Measurements from ENCODE around the gene GPR153.
"Not testable (repeated sequence)": the region's sequence is repeated elsewhere in the genome, so short reads cannot be mapped to it uniquely, and the experiment has no call there.

Gene GPR153

DNA sequence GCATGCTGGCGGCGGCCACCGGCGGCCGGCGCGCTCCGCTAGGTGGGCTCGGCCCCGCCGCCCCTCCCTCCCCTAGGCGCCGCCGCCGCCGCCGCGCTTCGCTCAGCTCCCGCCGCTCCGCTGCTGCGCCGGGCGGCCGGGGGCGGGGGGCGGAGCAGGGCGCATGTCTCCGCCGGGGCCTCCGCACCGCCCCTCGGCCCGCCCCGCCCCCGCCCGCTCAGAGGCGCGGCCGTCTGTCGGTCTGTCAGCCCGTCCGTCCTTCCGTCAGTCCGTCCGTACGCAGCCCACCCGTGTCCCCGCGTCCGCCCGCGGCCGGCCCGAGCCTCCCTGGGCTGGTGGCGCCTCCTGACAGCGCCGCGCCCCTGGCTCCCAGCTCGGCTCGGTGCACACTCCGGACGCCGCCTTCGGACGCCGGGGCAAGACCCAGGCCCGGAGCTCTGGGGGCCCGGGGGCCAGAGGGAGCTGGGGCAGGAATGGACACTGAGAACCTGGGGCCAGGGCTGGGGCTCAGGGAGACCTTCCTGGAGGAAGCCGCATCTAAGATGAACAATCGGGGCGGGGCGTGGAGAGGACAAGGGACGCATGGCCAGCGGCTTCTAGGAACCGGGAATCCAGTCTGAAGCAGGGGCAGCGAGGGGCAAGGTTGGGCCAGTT is at the start of gene GPR153:
GPR153 (minus strand) TSS at position 138 of the 654 bp plus-strand sequence. CDS start 6,193 bp downstream, outside the sequence.
- no peak for DNase-seq (ENCODE audit: low read depth)

DNA sequence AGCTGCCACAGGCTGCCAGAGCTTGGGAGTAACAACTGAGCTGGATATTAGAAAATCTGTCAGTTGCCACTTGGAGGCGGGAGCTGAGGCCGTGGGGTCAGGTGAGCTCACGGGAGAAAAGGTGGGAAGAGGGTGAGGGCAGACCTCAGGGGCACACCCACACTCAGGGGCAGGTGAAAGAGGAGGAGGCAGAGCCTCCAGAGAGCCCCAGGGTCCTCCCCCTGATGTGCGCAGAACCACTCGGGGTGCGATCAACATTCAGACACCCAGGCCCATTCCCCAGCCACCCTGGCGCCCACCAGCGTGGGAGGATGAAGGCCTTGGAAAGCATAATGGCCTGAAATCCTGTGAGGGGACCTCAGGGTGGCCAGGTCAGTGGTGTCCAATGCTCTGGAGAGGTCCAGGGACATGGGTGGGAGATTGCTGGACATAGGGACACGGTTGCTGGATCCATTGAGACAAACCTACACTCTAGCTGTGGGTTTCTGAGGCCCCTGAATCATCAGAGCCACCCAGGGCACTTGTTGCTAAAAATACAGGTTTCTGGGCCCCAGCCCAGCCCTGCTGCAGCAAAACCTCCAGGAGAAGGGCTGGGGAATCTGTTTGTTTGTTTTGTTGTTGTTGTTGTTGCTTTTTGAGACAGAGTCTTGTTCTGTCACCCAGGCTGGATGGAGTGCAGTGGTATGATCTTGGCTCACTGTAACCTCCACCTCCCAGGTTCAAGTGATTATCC is 49.4 kb upstream of the GPR153 start:
- DNase-seq (ENCODE audit: low read depth), result no peak

DNA sequence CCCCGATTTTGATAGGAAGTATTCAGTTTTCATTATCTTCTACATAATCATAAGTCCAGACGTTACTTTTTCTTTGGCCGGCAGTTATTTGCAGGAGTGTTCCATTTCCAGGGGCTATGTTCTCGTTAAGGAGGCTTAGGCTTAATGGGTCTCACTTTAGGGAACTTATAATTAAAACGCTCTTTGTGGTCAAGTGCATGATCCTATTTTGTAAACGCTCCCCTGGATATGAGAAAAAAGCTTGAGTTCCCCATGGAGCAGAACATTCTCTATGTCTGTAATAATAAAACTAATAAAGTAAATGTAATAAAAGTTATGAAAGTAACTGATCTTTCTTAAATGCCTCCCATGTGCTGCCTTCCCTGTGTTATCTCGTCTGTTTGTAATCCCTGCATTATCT is 48.7 kb upstream of the GPR153 start:
- no peak for DNase-seq (ENCODE audit: low read depth)

DNA sequence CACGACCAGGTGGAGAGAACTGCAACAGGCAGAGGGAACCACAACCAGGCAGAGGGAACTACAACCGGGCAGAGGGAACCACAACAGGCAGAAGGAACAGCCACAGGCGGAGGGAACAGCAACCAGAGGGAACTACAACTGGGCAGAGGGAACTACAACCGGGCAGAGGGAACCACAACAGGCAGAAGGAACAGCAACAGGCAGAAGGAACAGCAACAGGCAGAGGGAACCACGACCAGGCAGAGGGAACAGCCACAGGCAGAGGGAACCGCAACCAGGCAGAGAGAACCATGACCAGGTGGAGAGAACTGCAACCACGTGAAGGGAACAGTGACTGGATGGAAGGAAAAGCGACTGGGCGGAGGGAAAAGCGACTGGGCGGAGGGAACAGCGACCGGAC is 47.6 kb upstream of the GPR153 start:
- no peak for DNase-seq (ENCODE audit: low read depth)

- DNase-seq (ENCODE audit: low read depth), result not testable (repeated sequence)
Measured at GRCh38 chr1:6307682-6308081, 46.8 kb upstream of the GPR153 start.

DNA sequence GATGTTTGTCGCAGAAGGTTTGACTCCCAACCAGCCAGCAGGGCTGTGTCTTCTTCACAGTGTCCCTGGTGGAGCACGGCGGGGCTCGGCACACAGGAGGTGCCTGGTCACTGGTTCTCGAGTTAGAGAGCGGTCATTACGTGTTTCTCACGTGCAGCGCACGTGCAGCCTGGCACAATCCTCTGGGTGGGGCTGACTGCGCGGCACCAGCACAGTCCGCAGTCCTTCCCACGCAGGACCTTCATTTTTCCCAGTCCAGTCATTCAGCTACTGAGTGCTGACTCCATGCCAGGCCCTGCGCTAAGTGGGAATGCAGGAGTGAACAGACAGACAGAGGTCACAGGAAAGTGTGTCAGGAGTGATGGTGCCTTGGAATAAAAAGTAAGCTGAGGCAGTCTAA is 46.2 kb upstream of the GPR153 start:
- no peak for DNase-seq (ENCODE audit: low read depth)

DNA sequence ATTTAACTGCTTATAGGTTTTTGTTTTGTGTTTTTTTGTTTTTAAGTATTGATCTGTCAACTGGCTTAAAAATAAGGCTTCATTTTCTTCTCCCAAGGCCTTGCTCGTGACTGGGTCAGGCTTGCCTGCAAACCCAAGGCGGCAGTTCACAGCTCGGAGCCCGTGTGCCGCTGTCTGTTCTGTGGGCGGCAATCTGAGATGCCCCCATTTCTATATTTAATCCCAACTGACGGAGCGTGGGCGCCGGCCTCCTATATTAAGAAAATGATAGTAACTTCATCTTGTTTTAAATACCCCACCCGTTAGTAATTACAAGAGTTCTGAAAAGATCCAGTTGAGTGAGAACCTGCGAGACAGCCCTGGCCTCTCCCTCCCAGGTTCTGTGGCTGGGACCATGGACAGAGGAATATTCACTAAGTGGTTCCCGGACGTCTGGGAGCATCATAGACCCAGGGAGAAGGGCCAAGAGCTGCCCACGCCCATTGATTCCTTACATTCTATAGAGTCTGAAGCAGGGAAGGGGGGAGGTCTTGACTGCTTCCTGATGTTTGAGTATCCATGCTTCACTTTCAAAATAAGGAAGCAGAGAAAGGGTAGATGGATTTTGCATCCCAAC is 42.6 kb upstream of the GPR153 start:
- DNase-seq (ENCODE audit: low read depth), result no peak

- no peak for DNase-seq (ENCODE audit: low read depth)
Measured at GRCh38 chr1:6302568-6302967, 41.7 kb upstream of the GPR153 start.

DNA sequence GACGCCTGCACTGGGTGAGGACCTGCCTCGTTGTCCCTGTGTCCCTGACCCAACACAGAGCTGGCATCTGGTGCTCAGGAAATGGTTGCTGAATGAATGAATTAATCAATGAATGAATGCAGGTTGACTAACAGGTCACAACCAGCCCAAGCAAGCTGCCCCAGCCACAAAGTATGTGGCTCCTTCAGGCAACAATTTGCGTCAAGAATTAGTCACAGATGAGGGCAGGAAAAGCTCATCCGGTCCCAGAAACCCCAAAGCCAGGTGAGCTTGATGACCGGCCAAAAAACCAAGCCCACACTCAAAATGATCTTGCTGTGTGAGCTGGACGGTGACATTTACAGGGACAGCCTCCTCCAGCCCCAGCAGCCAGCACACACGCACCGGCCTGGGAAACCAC is 40.6 kb upstream of the GPR153 start:
- no peak for DNase-seq (ENCODE audit: low read depth)

DNA sequence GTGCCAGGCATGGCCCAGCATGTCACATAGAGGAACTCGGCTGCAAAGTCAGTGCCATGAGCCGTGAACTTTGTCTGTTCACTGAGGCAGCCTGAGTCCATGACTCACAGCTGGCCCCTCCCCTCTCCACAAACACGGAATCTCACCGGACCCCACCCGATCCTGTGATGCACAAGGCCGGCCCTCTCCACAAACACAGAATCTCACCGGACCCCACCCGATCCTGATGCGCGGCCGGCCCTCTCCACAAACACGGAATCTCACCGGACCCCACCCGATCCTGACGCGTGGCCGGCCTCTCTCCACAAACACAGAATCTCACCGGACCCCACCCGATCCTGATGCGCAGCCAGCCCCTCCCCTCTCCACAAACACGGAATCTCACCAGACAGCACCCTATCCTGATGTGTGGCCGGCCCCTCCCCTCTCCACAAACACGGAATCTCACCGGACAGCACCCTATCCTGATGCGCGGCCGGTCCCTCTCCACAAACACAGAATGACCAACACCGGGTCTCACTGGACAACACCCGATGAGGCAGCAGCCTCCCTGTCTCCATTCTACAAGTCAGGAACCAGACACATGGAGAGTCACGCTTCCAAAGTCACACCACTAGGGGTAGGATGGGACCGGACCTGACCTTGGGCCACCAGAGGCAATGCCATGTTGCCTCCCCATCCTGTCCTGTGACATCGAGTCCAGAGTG is 39.6 kb upstream of the GPR153 start:
- DNase-seq (ENCODE audit: low read depth), result no peak

DNA sequence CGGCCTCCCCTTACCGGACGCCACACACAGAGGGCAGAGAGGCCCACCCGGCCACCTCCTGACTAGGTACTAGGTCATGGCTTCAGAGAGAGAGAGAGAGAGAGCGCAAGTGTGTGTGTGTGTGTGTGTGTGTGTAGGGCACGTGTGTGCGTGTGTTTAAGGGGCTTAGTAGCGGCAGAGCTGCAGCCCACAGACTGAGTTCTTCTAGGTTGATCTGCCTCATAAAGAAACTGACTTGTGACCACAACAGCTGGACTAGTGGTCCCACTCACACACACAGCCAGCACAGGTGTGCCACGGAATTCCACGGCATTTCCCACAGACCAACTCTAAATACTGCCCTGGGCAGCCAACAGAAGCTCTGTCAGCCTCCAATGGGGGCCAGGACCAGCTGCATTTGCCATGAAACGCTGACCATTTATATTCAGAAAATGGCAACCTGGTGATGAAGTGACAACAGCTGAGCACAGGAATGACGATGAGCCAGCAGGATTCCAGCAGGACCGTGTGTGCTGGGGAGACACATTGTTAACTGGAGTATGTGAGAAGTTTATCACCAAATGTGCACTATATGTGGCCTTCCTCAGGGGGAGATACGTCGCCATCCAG is 38.8 kb upstream of the GPR153 start:
- no peak for DNase-seq (ENCODE audit: low read depth)

DNA sequence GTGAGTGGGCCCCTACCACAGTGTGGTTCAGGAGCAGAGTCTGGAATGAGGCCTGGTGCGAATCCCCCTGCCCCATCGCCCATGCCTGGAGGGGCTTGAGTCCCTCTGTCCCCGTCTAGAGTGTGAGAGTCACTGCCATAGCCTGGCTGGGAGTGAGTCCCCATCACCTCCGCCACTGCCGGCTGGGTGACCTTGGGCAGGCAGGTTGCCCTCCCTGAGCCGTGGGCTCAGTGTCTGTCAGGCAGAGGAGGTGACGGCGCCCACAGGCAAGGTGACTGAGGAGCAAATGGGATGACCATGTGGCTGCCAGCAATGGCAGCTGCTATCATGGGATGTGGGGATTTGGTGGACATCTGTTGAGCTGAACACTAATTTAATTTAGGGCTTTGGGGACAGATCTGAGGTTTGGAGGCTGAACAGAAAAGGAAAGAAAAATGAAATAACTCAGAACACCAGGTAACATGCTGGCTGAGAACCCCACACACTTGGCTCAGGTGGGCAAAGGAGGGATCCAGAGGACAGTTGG is 38.1 kb upstream of the GPR153 start:
- DNase-seq (ENCODE audit: low read depth), result no peak

DNA sequence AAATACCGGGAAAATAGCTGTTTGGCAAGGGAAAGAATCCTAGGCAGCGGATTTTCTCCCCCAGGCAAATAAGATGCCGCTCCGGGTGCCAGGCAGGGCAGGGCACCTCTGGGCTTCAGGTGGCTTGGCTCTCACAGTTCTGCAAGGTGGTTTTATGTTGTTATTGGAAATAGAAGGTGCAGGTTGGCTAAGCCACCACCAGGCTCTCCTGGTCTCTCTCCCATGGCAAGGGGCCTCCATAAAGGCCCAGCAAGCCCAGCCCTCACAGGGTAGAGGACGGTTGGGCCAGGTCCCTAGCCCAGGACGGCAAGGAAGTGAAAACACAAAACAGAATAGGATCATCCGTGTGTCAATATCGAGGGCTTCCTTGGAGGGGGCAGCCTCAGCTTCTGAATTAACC is 37.6 kb upstream of the GPR153 start:
- DNase-seq (ENCODE audit: low read depth), result no peak

- DNase-seq (ENCODE audit: low read depth), result no peak
Measured at GRCh38 chr1:6295910-6296309, 35.0 kb upstream of the GPR153 start.

GRCh38 chr1:6294890-6295556 is 34.1 kb upstream of the GPR153 start:
- no peak for DNase-seq (ENCODE audit: low read depth)

DNA sequence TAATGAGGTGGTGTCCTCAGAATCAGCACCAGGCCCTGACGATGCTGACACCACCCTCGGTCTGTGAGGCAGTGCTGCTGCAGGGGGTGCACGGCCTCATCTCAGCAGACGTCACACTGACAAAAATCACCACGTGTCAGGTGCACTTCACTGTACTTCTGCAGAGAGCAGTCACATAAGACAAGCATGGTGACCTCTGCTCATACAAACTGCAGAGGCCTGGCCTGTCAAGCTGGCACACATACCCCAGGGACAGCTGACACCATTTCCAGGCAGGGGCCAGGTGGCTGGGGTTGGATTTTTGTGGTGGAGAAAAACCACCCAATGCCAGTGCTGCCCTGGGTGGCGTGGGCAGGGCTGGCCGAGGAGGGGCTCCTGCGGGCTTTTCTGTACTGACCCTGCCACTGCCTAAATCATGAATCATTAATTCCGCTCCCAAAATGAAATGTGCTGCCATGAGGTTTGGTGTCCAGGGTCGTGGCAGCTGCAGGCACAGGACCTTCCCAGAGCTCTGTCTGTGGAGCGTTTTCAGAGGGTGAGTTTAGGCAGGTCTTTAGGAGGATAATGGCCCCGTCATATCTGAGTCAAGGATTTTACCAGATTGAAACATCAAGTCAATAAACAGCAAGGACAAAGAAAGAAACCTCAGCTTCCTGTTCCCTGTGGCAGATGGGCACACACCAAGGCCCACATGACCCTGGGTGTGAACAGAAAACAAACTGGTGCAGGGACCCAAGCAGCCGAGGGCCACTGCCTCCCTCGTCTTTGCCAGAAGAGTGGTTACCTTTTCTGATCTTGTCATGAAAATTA is 33.4 kb upstream of the GPR153 start:
- no peak for DNase-seq (ENCODE audit: low read depth)

- no peak for DNase-seq (ENCODE audit: low read depth)
Measured at GRCh38 chr1:6292102-6292501, 31.2 kb upstream of the GPR153 start.

DNA sequence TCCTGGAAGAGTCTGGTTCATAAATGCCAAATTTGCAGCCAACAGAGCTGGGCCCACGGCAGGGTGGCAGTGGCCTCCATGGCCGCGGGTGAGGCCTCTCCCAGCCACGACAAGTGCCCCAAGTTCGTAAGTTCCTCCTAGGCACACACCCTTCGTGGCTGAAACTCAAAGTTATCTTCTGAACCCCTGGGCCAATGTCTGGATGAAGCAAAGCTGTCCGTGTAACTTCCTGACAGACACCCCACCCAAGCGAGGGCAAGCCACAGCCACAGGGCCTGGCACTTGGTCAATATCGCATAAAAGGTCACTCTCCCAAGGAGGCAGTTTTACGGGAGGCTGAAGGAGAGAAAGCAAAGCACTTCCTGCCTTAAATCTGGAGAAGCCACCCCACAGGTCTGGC is 27.8 kb upstream of the GPR153 start:
- no peak for DNase-seq (ENCODE audit: low read depth)

- DNase-seq (ENCODE audit: low read depth), result no peak
Measured at GRCh38 chr1:6288026-6288425, 27.1 kb upstream of the GPR153 start.

DNA sequence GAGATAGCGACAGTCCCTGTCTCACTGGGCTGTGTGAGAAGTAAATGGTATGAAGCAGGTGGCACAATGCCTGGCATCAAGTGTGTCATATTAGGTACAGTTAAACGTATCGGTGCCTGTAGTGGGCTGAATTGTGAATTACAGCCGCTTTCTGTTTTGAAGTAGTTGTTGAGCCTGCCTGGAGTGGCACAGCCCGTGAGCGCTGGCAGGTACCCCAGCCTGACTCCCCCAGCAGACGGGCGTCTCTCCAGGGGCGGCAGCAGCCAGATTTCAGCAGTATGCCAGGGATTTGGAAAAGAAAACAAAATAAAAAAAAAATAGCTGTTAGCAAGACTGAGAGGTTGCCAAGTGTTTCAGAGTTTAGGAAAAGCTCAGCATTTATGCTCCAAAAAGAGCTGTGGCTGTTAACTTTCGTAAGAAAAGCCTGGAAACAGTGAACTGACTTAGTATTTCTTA is 26.6 kb upstream of the GPR153 start:
- DNase-seq (ENCODE audit: low read depth), result no peak

GRCh38 chr1:6287029-6287428 is 26.1 kb upstream of the GPR153 start:
- DNase-seq (ENCODE audit: low read depth), result no peak
